WTC11 (cell line): ENCODE measurements around the gene FARP2.

ENCODE experiments used
- CTCF ChIP-seq: fragments of 200-600 bp; IDR thresholded peaks from 2 replicates; pipeline ENCODE4 v1.8.0; 2022; ENCODE audit warnings: antibody characterized with exemption
- IRF2 ChIP-seq: sonication (generic); formaldehyde crosslinking; IDR thresholded peaks from 2 replicates; pipeline ENCODE4 v1.8.0; 2022; ENCODE audit warnings: low read depth, missing genetic modification reagents, borderline replicate concordance
- PREB ChIP-seq: sonication (generic); formaldehyde crosslinking; IDR thresholded peaks from 2 replicates; pipeline ENCODE4 v1.8.1; 2022; ENCODE audit warnings: mild to moderate bottlenecking, missing genetic modification reagents, moderate library complexity, borderline replicate concordance
- SP1 ChIP-seq: sonication (generic); formaldehyde crosslinking; conservative IDR thresholded peaks from 2 replicates; pipeline ENCODE4 v1.8.1; 2022; ENCODE audit warnings: missing genetic modification reagents

- TF ChIP-seq PREB (CRISPR knock-in tag) (no peak), CTCF (no peak), IRF2 (CRISPR knock-in tag) (no peak), SP1 (CRISPR knock-in tag) (no peak)
Observed at GRCh38 chr2:241490825-241491506, 134.9 kb downstream of the FARP2 start.
